ENCODE measurements around the gene ACADL.
A peak's percentile ranks its signal among the peaks of the same experiment; 100 is the strongest.

The ACADL gene

DNA sequence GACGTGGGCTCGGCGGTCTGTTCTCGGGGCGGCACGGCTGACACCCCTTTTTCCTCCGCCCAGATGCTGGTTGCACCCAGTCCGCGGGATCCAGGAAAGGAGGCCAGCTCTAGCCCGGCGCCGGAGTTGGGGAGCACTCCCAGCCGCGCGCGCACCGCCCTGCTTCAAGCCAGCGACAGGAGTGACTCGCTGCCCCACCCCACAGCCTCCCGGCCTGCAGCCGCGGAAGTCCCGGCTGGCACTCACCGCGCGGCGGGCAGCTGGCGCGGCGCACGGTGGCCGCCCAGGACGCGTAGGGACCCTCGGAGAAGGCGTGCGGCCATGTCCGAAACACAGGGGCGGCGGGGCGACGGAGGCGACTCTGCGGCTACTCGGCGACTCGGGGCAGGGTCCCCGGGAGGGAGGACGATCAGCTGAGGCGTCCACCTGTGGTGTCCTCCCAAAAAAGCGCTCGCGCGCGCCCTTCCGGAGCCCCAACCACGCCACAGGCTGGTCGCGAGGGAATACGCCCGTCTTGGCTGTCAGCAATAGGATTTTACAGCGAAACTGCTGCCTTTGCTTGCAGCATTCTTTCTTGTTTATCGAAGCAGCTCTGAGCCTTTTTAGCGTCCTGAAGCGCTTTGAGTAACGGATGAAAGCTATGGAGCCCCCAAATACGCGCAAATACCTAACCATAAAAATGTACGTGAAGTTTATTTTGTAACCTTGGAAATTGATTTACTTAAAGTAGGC is at the start of gene ACADL:
Gene ACADL (minus strand): TSS at position 507 of the 732 bp plus-strand sequence. CDS start 184 bp downstream, at position 323.
- DNase-seq = no peak

DNA sequence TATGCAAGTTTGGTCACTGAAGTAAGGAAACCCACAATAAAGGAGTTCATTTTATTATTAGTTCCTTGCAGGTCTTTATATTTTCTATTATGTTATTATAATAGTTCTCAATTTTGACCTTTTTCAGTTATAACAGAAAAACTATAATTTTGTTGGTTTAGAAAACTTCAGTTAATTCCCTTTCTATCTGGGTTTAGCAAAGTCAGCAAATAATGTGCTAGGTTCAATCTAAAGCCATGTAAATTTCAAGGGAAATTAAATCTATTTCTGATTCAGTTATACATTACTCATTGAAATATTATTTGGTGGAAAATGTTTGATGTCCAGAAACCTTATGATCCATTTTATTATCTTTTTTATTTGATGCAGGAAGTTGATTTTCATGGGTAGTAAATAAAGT is 46.1 kb upstream of the ACADL start:
- no peak for DNase-seq

DNA sequence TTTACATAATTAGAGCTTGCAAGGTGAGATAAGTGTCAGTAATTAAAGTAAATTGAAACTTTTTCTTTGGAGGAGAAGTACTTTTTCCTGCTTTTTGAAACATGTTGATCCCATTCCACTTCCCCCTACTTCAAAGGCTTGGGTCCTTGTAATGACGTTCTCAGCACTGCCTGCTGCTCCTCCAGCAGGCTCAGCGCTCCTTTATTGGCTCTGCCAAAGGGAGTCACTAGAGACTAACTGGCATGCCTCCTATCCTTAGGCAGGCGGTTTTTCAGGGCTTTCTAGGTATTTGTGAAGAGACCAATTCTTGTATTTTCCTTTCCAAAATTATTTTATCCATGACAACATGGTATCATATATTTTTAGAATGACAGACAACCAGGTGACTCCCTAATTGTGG is 43.9 kb upstream of the ACADL start:
- DNase-seq = no peak

DNA sequence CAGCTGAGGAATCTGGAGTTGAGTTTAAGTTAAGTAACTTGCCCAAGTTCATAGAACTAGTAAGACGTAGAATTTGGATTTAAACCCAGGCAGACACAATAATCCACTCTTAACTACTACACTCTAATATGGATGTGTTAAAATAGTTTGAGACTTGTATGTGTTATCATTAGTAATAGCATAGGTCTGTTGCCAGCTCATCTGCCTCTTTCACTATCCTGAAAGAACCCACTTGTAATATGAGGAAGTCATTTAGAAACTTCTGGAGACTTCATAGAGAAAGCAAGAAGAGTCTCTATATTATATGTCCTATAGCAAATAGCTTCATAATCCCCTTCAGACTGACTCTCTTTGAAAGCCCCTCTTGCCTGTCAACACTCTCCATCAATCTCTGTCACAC is 43.0 kb upstream of the ACADL start:
- DNase-seq = no peak

DNA sequence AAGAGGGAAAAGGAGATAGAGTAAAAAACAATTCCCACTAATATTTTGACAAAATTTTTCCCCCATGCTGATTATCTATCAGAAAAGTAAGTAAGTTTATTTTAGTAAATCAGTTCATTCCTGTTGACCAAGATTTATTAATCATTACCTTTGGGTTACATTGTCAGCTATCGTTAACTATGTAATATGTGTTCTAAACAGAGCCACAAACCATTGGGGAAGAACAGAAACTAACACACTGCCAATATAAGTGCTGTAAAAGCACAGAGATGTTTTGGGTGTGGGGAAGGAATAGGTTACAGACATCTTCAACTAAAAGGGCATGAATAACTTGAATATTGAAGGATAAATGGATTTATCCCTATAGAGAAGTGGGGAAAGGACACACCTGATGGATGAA is 42.5 kb upstream of the ACADL start:
- DNase-seq = no peak

DNA sequence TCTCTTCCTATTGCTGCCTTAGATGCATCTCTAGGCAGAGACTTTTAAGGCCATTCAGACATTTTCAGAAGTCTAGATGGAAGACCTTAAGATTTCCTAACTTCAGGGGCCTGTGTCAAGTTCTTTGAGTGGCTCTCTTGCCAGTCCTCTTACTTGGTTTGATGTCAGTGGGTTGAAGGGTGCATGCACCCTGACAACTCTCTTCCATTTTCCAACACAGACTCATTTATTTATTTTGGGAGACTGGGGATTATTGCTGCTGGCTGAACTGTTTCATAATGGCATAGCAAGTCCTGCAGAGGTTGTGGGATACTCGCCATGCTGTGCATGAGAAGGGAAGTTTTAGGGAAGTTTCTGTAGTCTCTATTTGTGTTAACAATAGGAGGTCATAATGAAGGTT is 39.0 kb upstream of the ACADL start:
- DNase-seq = no peak

DNA sequence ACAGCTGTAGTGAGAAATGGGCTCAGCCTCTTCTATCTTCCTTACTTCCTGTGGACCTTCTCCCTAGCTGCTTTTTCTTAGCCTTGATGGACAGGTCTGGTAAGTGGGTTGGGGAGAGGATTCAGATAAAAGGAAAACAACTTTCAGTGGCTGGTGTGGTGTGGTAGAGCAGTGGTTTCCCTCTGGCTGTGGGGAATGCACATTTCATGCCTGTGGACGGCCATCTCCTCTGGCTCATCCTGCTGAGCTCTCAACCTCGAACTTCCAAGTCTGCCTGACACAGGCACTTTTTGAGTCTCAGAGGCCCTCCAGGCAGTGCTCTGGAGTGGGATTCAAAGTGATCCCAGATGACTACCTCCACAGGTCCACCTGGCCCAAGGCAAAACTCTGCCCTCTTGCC is 38.6 kb upstream of the ACADL start:
- DNase-seq = no peak

DNA sequence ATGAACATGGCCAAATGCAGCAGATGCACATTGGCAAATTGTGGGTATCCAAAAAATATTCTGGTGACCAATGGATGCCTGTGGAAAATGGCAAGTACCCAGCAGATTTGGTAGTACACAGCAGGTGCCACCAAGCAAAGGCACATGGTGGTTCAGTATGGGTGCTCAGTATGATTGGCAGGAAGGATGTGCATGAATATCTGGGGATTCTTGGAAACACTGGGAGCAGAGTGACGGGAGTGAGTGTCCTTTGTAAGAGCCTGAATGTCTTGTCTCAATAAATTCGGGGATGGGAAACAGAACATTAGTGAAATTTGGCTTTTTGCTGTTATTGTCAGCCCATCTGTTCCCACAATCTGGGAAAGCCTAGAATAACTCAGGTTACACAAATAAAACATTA is 36.8 kb upstream of the ACADL start:
- no peak for DNase-seq

DNA sequence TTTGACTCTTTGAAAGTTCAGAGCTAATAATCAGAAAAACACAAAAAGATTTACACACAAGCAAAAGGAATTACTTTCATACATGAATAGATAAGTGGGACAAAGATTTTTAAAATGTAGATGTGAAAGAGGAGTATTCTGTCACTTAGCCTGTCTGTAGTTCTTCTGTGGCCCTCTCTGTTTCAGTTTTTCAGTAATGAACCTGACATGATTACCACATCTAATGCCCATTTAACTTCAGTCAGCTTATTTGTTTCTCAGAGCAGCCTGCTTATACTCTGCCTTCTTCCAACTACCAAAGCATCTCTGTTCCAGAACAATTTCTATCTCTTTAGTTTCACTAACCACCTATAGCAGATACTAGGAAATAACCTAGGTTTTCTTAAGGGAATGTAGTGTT is 34.4 kb upstream of the ACADL start:
- no peak for DNase-seq

DNA sequence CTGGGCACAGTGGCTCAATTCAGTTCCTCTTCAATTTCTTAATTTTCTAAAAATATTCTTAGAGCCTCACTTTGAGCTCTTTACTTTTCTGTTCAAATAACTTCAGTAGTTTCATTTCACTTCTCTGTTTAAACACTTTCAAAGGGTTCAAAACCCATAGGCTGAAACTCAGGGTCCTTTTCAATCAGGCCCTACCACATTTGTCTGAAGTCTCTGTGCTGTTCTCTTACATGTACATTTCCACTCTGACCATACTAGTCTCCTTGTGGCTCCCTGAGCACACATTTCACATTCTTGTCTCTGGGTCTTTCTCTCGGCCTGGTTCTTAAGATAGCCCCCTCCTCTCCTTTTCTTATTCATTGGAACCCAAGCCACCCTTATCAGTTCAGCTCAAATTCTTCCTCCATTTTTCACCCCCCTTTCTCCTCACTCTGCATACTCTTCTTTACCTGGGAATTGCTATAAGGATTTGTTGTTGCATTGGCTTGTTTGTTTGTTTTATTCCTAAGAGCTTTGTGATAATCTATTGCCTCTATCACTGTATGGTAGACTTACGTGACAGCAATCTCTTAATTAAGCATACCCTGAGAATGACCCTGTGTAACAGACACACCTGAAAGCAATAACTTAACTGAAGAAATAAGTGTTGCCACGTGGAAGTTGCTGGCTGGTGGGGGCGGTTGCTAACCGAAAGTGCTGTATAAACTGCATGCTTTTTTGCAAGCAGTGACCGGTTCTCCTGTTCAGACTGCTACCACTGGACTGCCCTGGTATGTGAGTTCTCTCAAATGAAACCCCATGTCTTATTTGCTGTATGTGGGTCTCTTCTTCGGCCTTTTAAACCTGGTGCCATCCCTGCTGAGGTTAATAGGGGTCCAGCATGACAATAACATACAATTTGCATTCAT is 27.7 kb upstream of the ACADL start:
- DNase-seq = no peak

DNA sequence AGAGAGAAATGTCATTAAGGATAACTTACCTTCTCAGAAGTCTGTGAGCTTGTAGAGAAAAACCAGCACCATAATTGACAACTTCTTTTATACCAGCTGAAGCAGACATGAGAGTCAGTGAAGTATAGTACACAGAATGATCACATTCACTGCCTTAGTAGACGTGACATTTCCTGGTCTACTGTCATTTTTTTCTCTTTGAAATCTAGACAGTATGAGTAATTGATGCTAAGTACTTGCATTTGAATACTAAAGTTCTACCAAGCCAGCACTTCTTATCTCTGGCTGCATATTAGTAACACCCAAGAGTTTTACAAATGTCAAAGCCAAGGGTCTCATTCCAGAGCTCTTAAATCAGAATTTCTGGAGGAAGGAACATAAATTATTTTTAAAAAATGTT is 25.4 kb upstream of the ACADL start:
- no peak for DNase-seq

DNA sequence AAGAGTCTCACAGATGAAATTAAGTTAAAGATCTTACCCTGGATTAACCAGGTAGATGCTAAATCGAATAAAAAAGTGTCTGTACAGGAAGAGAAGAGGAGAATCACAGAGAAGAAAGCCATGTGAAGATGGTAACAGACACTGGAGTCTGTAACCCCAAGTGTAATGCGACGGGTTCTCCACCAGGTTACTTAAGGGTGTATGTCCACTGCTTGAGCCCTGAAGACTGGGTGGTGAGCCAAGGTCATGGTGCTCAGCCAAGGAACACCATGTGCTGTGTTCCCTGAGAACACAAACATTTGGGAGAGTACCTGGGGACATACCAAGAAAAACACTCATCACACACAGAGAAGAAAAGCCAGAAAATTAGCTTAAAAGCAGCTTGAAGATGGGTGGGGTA is 8.2 kb upstream of the ACADL start:
- no peak for DNase-seq

DNA sequence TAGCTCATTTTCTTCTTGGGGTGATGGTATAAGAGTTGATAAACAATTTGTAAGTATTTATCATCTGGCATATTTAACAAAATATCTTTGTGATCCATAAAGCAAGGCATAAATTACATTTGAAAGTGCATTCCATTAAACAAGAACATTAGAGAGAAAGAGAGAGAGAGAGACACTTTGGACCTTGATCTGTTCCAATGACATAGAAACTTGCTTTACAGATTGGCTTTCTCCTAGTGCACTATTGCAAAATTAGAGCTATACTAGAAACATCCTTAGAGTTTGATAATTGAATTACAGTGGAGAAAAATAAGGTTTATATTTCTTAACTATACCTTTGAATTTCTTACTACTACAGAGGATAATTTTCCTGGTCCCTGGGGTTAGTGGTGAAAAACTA is 5.7 kb upstream of the ACADL start:
- DNase-seq = no peak

DNA sequence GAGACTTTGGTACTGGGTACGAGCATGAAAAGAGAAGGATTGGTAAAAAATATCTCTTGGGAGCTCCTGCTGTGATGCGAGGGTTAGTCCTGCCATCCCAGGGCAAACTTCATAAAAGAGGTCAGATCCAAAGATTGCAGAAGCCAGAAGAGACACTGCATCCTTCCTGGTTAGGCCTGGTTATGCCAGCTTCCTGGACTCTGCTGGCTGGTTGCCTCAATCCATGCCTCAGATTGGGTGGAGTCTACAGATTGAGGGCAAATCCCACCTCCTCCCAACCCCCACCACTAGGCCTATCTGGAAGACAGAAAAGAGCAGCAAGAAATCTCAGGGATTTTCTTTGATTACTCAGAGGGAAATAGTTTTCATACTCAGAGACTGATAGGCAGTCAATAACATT is 5.3 kb upstream of the ACADL start:
- no peak for DNase-seq

DNA sequence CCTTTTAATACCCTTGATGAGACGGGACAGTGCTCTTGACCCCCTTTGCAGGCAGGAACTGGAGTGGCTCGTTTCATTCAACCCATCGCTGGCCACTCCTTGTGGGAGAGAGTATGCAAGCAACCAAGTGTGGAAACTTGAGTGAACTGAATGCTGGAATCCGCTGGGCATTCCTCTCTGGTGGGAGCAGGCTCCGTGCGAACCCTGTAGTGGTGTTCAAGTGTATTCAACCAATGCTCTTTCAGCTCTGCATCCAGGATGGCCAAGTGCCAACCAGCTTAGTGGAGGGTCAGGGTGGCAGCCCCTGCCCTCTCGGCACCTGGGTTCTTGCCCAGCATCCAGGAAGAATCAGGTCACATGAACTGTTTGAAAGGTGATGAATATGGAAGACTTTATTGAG is 3.3 kb upstream of the ACADL start:
- DNase-seq = no peak

DNA sequence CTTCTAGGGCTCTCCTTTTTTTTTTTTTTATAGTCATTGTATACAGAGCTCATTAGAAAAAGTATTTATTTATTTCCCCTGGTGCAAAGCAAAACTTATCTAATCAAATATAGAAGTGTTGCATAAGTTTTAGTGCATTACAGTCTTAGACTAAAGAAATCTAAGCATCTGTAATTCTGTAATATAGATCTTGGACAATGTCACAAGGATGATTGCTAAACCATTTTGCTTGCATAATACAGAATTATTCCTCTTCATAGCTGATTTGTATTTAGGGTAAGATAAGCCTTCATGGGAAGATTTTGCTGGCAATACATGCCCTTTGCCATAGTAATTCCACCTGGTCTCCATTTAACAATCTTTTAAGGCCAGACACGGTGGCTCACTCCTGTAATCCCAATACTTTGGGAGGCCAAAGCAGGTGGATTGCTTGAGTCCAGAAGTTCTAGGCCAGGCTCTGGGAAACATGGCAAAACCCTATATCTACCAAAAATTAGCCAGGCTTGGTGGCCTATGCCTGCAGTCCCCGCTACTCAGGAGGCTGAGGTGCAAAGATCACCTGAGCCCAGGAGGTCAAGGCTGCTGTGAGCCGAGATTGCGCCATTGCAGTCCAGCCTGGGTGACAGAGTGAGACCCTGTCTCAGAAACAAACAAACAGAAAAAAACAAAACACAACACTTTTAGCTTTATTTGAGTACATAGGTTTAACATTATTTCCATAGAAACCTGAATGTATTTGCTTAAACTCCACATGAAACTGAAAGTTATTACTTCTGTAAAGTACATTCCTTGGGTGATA is 2.2 kb upstream of the ACADL start:
- no peak for DNase-seq

DNA sequence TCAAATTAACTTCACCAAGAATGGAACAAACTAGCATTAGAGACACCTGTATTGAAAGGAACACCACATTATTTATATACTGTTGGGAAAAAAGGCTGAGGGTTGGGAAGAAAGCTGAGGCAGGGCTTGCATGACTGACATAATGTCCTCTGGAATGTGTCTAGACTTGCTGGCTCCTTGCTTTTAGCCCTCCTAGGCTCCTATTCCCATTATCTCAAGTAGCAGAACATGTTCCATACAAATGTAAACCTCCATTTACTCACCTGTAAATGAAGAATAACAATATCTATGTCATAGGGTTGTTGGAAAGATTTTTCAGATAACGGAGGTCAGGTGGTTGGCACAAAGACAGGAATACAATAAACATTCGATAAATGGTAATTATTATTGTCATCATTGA is 976 bp upstream of the ACADL start:
- peak; percentile 1 for DNase-seq

DNA sequence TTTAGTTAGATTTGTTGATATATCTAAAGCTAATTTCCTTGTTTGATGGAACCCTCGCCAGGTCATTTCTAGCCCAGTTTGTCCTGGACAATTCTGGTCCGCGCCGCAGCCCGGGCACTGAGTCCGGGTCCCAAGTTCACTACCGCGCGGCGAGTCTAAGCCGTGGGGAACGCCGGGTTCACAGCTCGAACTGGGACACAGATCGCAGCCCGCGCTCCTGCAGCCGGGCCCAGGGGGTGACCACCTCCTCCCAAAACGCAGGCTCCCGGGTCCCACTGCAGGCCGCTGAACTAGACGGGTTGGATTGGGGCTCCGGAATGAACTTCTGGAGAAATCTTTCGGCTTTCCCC is 681 bp downstream of the ACADL start:
- no peak for DNase-seq

DNA sequence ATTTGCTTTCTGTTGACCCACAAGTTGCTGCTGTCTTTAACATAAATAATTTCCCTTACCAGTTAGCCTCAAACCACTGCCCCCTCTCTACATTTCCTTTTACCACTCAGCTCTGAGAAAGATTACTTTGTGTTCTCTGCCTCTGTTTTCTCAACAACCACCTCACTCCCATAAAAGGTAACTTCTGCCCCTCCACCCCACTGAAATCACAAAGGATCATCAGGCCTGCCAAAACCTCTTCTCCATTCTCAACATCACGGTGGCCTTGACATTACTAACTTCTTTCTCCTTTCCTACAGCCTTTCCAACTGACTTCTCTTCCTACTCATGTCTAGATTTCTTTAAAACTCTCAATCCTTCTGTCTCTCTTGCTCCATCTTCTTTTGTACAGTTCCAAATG is 10.1 kb downstream of the ACADL start:
- no peak for DNase-seq

DNA sequence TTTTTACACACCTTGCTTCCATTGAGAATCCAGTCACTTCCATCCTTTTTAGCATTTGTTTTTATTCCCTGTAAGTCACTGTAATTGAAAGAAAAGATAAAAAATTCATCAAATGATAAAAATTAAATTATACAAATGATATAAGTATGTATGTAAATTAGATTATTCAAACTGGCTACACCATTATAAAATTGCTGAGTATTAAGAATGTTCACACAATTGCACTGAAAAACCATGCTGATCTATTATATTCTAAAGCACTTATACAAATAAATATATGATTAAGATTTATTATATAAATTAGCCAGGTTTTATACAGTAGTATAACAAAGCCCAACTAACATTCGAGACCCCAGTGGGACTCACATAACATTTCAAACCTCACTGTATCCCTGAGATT is 15.1 kb downstream of the ACADL start:
- DNase-seq = no peak

DNA sequence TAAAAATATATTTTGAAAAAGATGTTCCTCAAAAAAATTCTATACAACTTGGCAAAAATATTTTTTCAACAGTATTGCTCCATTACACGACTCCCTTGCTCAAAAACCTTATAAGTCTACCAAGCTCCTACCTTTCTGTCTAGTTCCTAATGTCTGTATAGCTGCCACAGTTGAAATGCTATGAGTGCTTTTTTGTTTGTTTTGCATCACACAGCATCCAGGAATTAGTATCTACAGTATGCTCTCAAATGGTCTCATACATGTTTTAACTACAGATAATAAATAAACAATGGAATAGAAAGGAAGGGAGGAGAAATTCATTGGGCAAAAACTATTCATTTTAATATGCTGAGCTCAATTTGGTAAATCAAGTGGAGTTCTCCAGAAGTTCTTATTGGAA is 17.3 kb downstream of the ACADL start:
- DNase-seq = no peak

DNA sequence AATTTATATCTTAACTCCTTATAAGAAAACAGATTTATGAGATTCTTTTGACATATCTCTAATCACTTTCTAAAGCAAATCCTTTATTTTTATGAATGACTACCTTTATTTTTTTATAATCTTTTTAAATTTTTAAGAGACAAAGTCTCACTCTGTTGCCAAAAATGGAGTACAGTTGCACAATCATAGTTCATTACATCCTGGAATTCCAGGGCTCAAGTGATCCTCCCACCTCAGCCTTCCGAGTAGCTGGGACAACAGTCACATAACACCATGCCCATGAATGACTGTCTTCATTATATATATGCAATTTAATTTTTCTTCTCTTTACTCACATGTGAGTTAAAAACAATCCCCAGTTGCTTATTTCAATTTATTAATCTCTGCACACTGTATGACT is 21.7 kb downstream of the ACADL start:
- DNase-seq = no peak

DNA sequence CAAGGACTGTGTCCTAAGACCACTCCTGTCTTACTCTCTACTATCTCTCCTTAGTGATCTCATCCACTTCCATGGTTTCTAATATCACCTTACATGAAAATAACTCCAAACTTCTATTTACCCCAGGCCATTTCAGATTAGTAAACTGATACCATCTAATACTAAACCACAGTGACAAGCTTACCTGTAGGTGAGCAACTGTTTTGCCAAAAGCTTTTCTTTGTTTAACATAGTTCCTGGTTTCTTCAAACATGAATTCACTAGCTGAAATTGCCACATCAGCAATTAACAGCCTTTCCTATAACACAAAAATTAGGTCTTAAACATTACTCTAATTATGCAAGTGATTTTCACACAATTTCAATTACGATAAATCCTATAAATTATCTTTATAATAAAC is 22.1 kb downstream of the ACADL start:
- no peak for DNase-seq

DNA sequence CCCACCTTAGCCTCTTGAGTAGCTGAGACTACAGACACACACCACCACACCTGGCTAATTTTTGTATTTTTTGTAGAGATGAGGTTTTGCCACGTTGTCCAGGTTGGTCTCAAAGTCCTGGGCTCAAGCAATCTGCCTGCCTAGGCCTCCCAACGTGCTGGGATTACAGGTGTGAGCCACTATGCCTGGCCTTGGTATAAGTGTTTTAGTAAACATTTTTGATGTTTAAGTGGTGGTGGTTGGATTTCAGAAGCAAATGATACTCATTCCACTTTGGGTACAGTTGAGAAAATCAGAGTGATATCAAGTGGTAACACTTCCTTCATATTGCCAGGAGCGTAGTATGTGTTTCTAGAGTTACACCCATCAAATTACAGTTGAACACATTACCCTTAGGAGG is 25.4 kb downstream of the ACADL start:
- DNase-seq = no peak
